PC-9 (cell line): Measurements from ENCODE around the gene TEKT2.

ENCODE experiments used
- EZH2 ChIP-seq: fragments of 200-600 bp; sonication (generic); IDR thresholded peaks from 2 replicates; pipeline ENCODE4 v1.8.0; 2017; ENCODE audit warnings: antibody characterized with exemption, low read depth
- TF ChIP-seq, protein P1 (sequence below): fragments of 200-600 bp; sonication (generic); conservative IDR thresholded peaks from 2 replicates; pipeline ENCODE4 v1.6.1; 2017; ENCODE audit warnings: mixed run types, antibody characterized with exemption, mild to moderate bottlenecking, moderate library complexity

DNA sequence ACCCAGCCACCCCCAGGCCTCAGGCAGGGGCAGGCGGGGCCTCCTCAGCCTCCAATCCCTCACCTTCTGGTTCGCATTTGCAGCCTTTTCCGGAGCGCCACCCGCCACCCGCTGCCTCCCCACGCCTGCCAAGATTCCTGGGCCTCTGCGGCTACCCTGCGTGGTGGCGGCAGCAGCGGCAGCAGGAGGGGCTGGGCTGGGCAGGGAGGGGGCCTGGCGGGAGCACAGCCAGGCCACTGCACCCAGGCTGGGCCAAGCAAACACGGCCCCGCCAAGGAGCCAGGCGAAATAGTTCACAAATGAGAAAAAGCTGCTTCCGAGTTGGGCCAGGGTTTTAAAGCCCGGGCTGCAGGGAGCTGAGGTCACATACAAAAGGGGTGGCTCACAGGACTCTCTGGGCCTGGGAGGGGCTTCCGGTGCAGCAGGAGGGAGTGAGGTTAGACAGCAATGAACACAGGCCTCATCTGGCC, 31.3 kb downstream of the TEKT2 start:
- TF ChIP-seq, protein P1, sequence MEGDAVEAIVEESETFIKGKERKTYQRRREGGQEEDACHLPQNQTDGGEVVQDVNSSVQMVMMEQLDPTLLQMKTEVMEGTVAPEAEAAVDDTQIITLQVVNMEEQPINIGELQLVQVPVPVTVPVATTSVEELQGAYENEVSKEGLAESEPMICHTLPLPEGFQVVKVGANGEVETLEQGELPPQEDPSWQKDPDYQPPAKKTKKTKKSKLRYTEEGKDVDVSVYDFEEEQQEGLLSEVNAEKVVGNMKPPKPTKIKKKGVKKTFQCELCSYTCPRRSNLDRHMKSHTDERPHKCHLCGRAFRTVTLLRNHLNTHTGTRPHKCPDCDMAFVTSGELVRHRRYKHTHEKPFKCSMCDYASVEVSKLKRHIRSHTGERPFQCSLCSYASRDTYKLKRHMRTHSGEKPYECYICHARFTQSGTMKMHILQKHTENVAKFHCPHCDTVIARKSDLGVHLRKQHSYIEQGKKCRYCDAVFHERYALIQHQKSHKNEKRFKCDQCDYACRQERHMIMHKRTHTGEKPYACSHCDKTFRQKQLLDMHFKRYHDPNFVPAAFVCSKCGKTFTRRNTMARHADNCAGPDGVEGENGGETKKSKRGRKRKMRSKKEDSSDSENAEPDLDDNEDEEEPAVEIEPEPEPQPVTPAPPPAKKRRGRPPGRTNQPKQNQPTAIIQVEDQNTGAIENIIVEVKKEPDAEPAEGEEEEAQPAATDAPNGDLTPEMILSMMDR: no peak
- TF ChIP-seq EZH2: no peak
